Caco-2 (cell line): ENCODE measurements around the gene SLCO4A1. TPM values are rescaled to one million over a fixed set of nuclear protein-coding genes. Genes with fewer than 3 reads are reported as not detected.

Experiments
- BruUV-seq: library from RNA; stranded (reverse); fragments of 400-500 nt; replicated peaks from 2 replicates; lab custom pipeline; 2021; lab: Mats Ljungman, UMichigan
- CTCF ChIA-PET: fragments of 300-600 bp; sonication (Branson Sonifier 250); formaldehyde crosslinking; loops from one replicate; lab custom pipeline; 2022; ENCODE audit warnings: antibody characterized with exemption; lab: Charles Lee
- POLR2A ChIA-PET: fragments of 300-600 bp; sonication (Branson Sonifier 250); formaldehyde crosslinking; loops from one replicate; lab custom pipeline; 2022; ENCODE audit warnings: antibody characterized with exemption; lab: Charles Lee
- DNase-seq, 2 experiments: peaks; one replicate each; pipeline versions ENCODE4 v3.0.0 to v3.0.0-alpha.2; 2020 to 2022
- H3K27me3 ChIP-seq: replicated peaks from 2 replicates; pipeline ENCODE4 v1.6.0; 2011; ENCODE audit warnings: low read length; ENCODE audit not compliant: control insufficient read depth, insufficient read depth
- H3K36me3 ChIP-seq: 2 replicates; pipeline ENCODE4 v1.5.1; 2011; ENCODE audit warnings: low read length; ENCODE audit not compliant: control insufficient read depth, insufficient read depth
- H3K4me1 ChIP-seq: fragments of 250-450 bp; sonication (Bioruptor Pico); 2 replicates; pipeline ENCODE4 v1.5.1; 2020; ENCODE audit warnings: mild to moderate bottlenecking
- H3K4me3 ChIP-seq: 2 replicates; pipeline ENCODE4 v1.5.1; 2011; ENCODE audit warnings: low read depth, mild to moderate bottlenecking, control low read depth, low read length
- H3K9me3 ChIP-seq: fragments of 250-450 bp; sonication (Bioruptor Pico); 2 replicates; pipeline ENCODE4 v1.5.1; 2020; ENCODE audit warnings: mild to moderate bottlenecking, moderate library complexity
- H3K27ac Mint-ChIP-seq: one replicate; pipeline ENCODE4 v1.8.0; 2022; ENCODE audit warnings: mixed read lengths; ENCODE audit not compliant: unreplicated experiment
- H3K27me3 Mint-ChIP-seq: one replicate; pipeline ENCODE4 v1.8.0; 2022; ENCODE audit warnings: mixed read lengths; ENCODE audit not compliant: insufficient read depth, unreplicated experiment
- H3K36me3 Mint-ChIP-seq: one replicate; pipeline ENCODE4 v1.8.0; 2022; ENCODE audit warnings: mild to moderate bottlenecking, mixed read lengths; ENCODE audit not compliant: insufficient read depth, unreplicated experiment
- H3K4me1 Mint-ChIP-seq: one replicate; pipeline ENCODE4 v1.8.0; 2022; ENCODE audit warnings: low read depth, mixed read lengths; ENCODE audit not compliant: unreplicated experiment
- H3K4me3 Mint-ChIP-seq: one replicate; pipeline ENCODE4 v1.8.0; 2022; ENCODE audit warnings: mild to moderate bottlenecking, moderate library complexity, mixed read lengths; ENCODE audit not compliant: unreplicated experiment
- H3K9me3 Mint-ChIP-seq: one replicate; pipeline ENCODE4 v1.8.0; 2022; ENCODE audit warnings: mixed read lengths; ENCODE audit not compliant: unreplicated experiment
- intact Hi-C: fragments of 100-400 bp; cut with micrococcal nuclease; formaldehyde crosslinking; loops from one replicate; pipeline ENCODE4 v1.10.0; 2022; ENCODE audit not compliant: unreplicated experiment
- total RNA-seq: library from RNA; stranded (reverse); gene quantifications from 2 replicates; pipeline ENCODE4 v1.2.3, GENCODE V29; 2022
- TF ChIP-seq, protein P1 (sequence below), 2 experiments: fragments of 200-600 bp in 1 of 2; IDR thresholded peaks; 1 replicate in 1 of 2; 2 replicates in 1 of 2; pipeline versions ENCODE4 v1.5.1 to v1.8.0; 2011 to 2022; ENCODE audit warnings: antibody characterized with exemption in 1 of 2, control low read depth in 1 of 2, inconsistent platforms in 1 of 2, low read depth in 1 of 2, low read length in 1 of 2, mild to moderate bottlenecking in 1 of 2, moderate library complexity in 1 of 2; ENCODE audit not compliant: insufficient read depth in 1 of 2, severe bottlenecking in 1 of 2, unreplicated experiment in 1 of 2

Gene SLCO4A1
- total RNA-seq, 1 experiment from 2014 or later: 18.7 TPM

DNA sequence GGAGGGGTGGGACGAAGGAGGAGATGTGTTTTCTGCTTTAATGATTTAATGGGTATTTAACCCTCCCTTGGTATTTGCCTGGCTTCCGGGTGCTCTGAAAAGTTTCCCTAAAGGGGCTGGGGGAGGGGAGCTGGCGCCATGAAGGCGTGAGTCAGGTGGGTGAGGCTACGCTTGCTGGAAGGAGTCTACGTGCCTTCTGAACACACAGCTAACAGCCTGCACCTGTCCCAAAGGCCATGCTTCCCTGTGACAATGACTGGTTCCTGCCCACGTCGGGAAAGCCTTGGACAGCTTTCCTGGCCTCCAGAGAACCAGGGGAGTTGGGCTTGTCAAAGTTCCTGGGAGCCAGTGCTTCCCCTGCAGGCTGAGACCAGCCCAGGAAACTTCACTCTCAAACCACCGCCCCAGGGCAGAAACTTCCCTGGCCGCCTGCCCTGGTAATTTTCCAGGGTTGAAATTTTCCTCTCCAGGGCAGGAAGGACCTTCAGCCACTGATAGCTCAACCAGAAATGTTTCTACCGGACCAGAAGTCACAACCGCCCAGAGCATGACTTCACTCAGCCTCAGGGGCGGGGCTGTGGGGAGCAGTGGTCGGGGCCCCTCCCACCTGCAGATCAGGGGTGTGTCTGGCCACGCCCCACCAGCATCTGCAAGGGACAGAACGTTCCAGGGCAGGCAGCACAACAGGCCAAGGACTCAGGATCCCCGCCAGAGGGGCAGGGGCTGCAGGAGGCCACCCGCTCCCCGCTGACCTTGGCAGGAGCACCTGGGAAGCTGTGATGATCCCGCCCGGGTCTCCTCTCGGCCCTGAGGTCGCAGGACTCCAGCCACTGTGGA, 18.6 kb upstream of the SLCO4A1 start:
- Histone ChIP-seq H3K36me3 (no peaks in the 10 kb centered on the region), H3K4me3 (0 out of 2 replicates have a peak overlapping the region, but pooled peaks have one; percentile 3), H3K9me3 (no peaks in the 10 kb centered on the region), H3K4me1 (peaks cover 33% of the 10 kb centered on the region), H3K27me3 (no peaks in the 10 kb centered on the region)
- BruUV-seq: TSS peak; percentile 99
- peaks cover 7% of the 10 kb centered on the region for H3K36me3 Mint-ChIP-seq
- peak overlapping the region; percentile 61 for H3K4me3 Mint-ChIP-seq
- DNase-seq: peak; percentile 97 to 99
- peak overlapping the region; percentile 80 for H3K27ac Mint-ChIP-seq
- TF ChIP-seq, protein P1, sequence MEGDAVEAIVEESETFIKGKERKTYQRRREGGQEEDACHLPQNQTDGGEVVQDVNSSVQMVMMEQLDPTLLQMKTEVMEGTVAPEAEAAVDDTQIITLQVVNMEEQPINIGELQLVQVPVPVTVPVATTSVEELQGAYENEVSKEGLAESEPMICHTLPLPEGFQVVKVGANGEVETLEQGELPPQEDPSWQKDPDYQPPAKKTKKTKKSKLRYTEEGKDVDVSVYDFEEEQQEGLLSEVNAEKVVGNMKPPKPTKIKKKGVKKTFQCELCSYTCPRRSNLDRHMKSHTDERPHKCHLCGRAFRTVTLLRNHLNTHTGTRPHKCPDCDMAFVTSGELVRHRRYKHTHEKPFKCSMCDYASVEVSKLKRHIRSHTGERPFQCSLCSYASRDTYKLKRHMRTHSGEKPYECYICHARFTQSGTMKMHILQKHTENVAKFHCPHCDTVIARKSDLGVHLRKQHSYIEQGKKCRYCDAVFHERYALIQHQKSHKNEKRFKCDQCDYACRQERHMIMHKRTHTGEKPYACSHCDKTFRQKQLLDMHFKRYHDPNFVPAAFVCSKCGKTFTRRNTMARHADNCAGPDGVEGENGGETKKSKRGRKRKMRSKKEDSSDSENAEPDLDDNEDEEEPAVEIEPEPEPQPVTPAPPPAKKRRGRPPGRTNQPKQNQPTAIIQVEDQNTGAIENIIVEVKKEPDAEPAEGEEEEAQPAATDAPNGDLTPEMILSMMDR (IDR thresholded peaks at IDR 0.05; ENCODE audit: insufficient read depth in 1 of 2, low read depth in 1 of 2, low read length in 1 of 2, severe bottlenecking in 1 of 2, unreplicated experiment in 1 of 2): no peak
- H3K9me3 Mint-ChIP-seq: no peaks in the 10 kb centered on the region
- intact Hi-C loops: loop anchor here (1.0 kb wide), 1 partner anchor 29 kb away; no protein-coding TSS in a partner anchor
- no peaks in the 10 kb centered on the region for H3K27me3 Mint-ChIP-seq
- CTCF ChIA-PET: interaction anchor here (0.5 to 1.4 kb wide), 20 partner anchors 14 to 448 kb away, joined by 3 to 8 read pairs (median 3); no protein-coding TSS in a partner anchor
- peaks cover 23% of the 10 kb centered on the region for H3K4me1 Mint-ChIP-seq
- POLR2A ChIA-PET: interaction anchor here (0.6 to 1.0 kb wide), 8 partner anchors 18 to 255 kb away, joined by 3 to 16 read pairs (median 4); partner anchors contain the start of genes MRGBP and SLCO4A1

DNA sequence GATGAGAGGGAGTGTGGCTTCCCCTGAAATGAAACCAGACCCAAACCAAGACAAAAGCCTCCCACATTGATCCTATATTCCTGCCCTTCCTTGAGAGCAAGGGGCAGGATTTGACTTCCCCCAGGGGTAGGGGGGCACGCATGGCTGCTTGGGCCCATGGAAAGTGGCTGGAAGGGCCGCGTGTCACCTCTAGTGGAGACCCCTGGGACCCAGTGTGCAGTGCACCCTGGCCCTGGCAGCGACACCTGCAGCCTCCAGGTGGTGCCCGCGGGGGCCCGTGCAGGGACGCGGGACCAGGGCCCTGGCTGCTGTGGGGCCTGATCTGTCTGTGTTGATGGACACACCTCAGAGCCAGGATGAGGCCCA, 18.0 kb upstream of the SLCO4A1 start:
- Mint-ChIP-seq H3K4me3 (peak overlapping the region; percentile 61), H3K27ac (peak overlapping the region; percentile 80), H3K4me1 (peaks cover 25% of the 10 kb centered on the region), H3K9me3 (no peaks in the 10 kb centered on the region), H3K36me3 (peaks cover 7% of the 10 kb centered on the region), H3K27me3 (no peaks in the 10 kb centered on the region)
- intact Hi-C loops: loop anchor here (1.0 kb wide), 1 partner anchor 28 kb away; no protein-coding TSS in a partner anchor
- no TSS peak for BruUV-seq
- DNase-seq: peak in 1 of 2 experiments; percentile 54
- no peaks in the 10 kb centered on the region for H3K27me3 ChIP-seq
- ChIA-PET CTCF (interaction anchor here (0.6 to 1.4 kb wide), 13 partner anchors 17 to 199 kb away, joined by 3 to 6 read pairs (median 3); no protein-coding TSS in a partner anchor), POLR2A (interaction anchor here (0.6 to 1.0 kb wide), 5 partner anchors 21 to 194 kb away, joined by 3 to 16 read pairs (median 4); partner anchors contain the start of gene MRGBP)
- no peaks in the 10 kb centered on the region for H3K9me3 ChIP-seq
- no peak overlapping the region for H3K4me3 ChIP-seq
- H3K4me1 ChIP-seq: peaks cover 33% of the 10 kb centered on the region
- no peaks in the 10 kb centered on the region for H3K36me3 ChIP-seq
- TF ChIP-seq, protein P1 (IDR thresholded peaks at IDR 0.05; ENCODE audit: insufficient read depth in 1 of 2, low read depth in 1 of 2, low read length in 1 of 2, severe bottlenecking in 1 of 2, unreplicated experiment in 1 of 2): peak in 1 of 2 experiments; percentile 14
